LNCAP (cell line): ENCODE data around the gene RGS3.

Experiments
- TF ChIP-seq, protein P1 (sequence below): fragments of 450-650 bp; IDR thresholded peaks from 2 replicates; pipeline ENCODE4 v1.5.1; 2017; ENCODE audit warnings: mild to moderate bottlenecking

RGS3 gene

DNA sequence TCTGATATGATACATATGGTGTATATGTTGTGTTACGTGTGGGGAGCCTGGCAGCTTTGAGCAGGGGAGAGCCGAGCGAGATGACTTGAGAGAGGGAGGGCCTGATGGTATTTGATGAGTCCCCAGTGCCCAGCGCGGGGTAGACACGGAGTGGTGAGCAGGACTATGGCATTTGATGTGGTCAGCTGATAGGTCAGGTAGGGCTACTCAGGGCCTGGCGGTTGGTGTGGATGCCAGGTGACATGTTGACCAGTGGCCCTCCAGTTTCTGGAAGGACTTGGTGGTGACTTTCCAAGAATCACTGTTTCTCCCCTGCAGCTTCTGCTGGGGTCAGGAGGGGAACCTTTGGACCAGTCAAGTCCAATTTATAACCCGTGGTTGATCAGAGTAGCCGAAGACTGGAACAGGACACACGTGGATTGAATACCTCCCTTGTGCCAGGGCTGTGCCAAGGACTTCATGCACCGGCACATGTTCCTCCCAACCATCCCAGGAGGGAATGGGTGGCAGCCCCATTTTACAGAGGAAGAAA lies 148.8 kb downstream of the RGS3 start:
- TF ChIP-seq, protein P1, sequence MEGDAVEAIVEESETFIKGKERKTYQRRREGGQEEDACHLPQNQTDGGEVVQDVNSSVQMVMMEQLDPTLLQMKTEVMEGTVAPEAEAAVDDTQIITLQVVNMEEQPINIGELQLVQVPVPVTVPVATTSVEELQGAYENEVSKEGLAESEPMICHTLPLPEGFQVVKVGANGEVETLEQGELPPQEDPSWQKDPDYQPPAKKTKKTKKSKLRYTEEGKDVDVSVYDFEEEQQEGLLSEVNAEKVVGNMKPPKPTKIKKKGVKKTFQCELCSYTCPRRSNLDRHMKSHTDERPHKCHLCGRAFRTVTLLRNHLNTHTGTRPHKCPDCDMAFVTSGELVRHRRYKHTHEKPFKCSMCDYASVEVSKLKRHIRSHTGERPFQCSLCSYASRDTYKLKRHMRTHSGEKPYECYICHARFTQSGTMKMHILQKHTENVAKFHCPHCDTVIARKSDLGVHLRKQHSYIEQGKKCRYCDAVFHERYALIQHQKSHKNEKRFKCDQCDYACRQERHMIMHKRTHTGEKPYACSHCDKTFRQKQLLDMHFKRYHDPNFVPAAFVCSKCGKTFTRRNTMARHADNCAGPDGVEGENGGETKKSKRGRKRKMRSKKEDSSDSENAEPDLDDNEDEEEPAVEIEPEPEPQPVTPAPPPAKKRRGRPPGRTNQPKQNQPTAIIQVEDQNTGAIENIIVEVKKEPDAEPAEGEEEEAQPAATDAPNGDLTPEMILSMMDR, result no peak

DNA sequence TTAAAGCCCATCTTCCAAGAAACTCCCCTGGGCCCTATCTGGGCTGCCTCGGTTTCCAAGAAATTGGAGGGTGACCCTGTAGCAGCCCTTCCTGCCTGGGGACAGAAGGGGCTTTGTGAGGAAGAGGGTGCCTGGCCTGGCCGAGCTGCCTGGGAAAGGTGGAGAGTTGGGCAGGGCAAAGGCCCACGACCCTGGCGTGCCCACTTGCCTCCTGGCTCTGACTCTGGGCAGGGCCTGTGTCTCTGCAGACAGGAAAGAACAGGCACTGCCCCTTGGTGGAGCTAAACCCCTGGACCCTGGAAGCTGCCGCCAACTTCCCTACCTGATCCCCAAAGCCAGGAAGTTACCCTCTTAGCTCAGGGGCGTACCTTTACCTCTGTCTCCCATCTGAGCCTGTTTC lies 149.3 kb downstream of the RGS3 start:
- TF ChIP-seq, protein P1, result no peak

DNA sequence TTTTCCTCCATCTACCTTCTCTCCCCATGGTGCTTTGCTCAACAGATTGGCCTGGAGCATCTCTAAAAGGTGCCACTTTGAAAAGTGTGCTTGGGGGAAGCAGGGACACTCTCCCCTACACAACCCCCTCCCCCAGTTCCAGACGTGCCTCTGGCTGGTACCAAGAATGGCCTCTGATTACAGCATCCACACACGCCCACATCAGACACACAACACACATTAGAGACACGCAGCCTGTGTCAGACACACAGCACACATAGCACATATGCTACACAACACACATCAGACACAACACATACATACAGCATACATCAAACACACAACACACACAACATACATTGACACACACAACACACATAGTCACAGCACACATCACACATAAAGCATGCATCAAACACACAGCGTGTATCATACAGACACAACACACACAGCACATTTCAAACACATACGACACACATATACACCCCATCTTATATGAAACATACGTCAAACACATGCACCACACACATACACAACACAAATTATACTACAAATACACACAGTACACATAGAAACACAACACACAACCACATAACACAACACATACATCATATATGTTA lies 150.4 kb downstream of the RGS3 start:
- TF ChIP-seq, protein P1, result no peak

DNA sequence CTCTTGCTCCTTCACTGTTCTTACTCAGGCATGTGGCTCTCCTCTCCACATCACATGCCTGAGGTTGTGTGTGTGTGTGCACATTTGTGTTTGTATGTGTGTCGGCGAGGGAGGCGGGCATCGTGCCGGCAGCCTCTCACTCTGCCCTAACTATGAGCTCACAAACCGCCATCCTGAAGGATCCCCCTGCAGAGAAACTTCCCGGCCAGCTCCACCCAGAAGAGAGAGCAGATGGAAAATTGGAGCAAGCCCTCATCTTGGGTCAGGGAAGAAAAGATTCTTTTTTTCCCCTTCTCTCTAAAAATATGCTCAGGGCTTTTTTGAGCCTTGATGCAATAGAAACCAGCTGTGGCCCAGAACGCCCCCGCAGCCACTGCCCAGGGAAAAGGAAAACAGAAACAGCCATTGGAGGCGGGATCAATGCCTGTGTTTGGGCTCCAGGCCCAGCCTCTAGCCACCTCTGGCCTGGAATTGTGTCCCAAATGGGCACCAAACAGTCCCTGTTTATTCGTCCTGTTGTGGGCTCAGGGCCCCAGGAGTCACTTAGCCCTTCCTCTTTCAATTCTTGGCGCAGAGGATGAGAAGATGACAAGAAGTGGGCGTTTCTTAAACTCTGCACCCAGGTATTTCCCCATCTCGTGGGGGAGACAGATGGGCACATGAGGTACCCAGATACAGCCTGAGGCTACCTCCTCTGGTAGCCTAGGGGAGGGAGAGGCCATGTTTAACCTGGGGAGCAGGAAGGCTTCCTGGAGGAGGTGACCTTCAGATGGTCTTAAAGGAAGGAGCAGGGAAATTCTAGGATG lies 151.5 kb downstream of the RGS3 start:
- TF ChIP-seq, protein P1, result no peak

DNA sequence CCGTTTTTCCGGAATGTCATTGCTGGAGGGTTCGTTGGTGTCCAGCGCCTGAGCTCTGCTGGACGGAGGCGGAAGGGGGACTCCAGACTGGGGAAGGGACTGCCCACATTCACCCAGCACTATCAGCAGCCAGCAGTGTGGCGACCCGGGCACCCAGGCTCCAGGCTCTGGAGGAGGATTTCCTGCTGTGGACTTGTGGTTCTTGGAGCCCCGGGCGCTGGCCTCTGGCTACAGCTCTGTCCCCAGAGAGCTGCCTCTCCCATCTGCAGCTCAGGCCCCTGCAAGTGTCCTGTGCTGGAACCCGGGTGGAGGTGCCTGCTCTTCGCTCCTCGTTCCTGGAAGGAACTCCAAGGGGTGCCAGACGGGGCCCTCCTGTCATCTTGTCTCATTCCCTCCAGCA lies 152.6 kb downstream of the RGS3 start:
- TF ChIP-seq, protein P1, result no peak

DNA sequence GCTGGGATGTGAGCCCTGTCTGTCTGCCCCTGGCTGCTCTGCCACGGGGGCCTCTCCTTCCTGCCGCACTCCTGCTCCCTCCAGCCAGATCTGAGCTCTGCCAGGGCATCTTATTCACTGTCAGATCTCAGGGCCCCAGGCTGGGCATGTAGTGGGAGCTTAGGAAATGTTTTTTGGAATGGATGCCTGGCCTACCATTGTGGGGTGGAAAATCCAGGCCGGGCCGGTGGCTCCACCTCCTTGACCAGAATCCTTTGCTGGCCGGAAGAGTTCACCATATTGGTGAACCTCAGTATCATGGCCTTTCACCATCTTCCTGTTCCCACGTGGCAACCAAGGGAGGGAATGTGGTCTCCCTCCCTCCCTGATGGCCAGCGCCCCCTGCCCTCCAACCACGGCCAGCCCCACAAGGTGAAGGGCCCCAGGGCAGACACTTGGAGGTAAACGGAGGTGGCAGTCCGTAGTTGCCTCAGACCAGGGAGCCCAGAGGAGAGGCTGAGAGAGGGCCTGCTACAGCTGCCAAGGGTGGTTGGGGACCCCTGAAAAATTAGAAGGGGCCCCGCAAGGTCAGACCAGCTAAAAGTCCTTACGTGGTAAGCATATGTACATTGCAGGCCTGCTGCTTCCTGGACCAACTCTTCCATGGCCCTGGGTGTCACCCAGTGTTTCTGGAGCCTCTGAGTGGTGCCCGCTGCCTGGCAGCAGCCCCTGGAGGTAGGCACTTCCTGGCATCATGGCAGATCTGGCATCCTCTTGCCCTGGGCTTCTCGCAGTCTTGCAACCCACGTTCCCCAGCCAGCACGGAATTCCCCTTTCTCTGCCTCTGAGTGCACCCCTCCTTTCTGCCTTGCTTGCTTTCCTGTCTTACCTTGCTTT lies 153.3 kb downstream of the RGS3 start:
- TF ChIP-seq, protein P1, result no peak

DNA sequence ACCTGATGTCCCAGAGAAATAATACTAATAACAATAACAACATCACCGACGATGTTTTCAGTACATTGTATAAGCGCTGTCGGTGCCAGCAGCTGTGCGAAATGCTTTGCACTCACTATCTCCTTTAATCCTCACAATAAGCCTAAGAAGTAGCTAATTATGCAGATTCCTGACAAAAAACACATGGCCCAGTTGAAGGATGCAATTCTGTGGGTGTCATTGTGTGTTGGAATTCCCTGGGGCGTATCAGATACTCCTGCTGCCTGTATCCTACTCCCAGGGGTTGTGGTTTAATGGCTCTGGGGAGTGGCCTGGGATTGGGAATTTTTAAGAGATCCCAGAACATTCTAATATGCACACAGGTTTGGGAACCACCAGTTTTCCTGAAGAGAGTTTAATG lies 154.0 kb downstream of the RGS3 start:
- TF ChIP-seq, protein P1, result no peak
